HUES64 (cell line): ENCODE results near the gene C20orf204.
"Not testable (repeated sequence)": the region's sequence is repeated elsewhere in the genome, so short reads cannot be mapped to it uniquely, and the experiment has no call there.

Experiments
- H3K27ac ChIP-seq: 2 replicates; pipeline ENCODE4 v1.7.0; 2013; ENCODE audit warnings: low read depth, low read length, inconsistent platforms
- H3K27me3 ChIP-seq: 2 replicates; pipeline ENCODE4 v1.6.1; 2013; ENCODE audit warnings: mild to moderate bottlenecking, low read length; ENCODE audit not compliant: insufficient read depth
- H3K36me3 ChIP-seq: 2 replicates; pipeline ENCODE4 v1.6.1; 2013; ENCODE audit warnings: mild to moderate bottlenecking, low read length; ENCODE audit not compliant: insufficient read depth
- H3K4me1 ChIP-seq: 2 replicates; pipeline ENCODE4 v1.6.1; 2013; ENCODE audit warnings: mild to moderate bottlenecking, low read length, moderate library complexity; ENCODE audit not compliant: insufficient read depth
- H3K4me3 ChIP-seq: 2 replicates; pipeline ENCODE4 v1.5.1; 2013; ENCODE audit warnings: mild to moderate bottlenecking, low read length, moderate library complexity
- H3K9ac ChIP-seq: 2 replicates; pipeline ENCODE4 v1.6.1; 2013; ENCODE audit warnings: mild to moderate bottlenecking, low read depth, low read length
- H3K9me3 ChIP-seq: 2 replicates; pipeline ENCODE4 v1.6.1; 2013; ENCODE audit warnings: low read depth, low read length; ENCODE audit not compliant: insufficient read depth
- WGBS: fragments of 150-250, 120-280 bp; methylation state at CpG from one replicate; pipeline ENCODE4 v1.1.7; 2013; ENCODE audit warnings: missing lambda C conversion rate; 5-methylcytosine and 5-hydroxymethylcytosine counted together

The C20orf204 gene

GRCh38 chr20:64083378-64083803, 47.4 kb downstream of the C20orf204 start:
- Histone ChIP-seq H3K4me3 (peak overlapping the region; percentile 64), H3K9ac (peak overlapping the region; percentile 66)

GRCh38 chr20:64083804-64084684, 48.1 kb downstream of the C20orf204 start, which contains the start of gene LKAAEAR1:
TSS of gene LKAAEAR1 (minus strand) at chr20:64084398. CDS start at chr20:64084219, 179 bp downstream.
- H3K9me3 ChIP-seq: no peaks in the 10 kb centered on the region
- peaks cover 6% of the 10 kb centered on the region for H3K4me1 ChIP-seq
- no peaks in the 10 kb centered on the region for H3K36me3 ChIP-seq
- WGBS: 3% methylated on average over 86 of the region's 86 CpGs
- H3K27me3 ChIP-seq: peaks cover 62% of the 10 kb centered on the region
- H3K9ac ChIP-seq: peak within 1 kb of the TSS; percentile 66
- peak within 1 kb of the TSS; percentile 64 for H3K4me3 ChIP-seq
- no peak within 1 kb of the TSS for H3K27ac ChIP-seq

More at GRCh38 chr20:64083378-64083803, 47.4 kb downstream of the C20orf204 start:
- no peaks in the 10 kb centered on the region for H3K36me3 ChIP-seq
- peaks cover 62% of the 10 kb centered on the region for H3K27me3 ChIP-seq
- no peak overlapping the region for H3K27ac ChIP-seq
- no peaks in the 10 kb centered on the region for H3K9me3 ChIP-seq
- peaks cover 12% of the 10 kb centered on the region for H3K4me1 ChIP-seq
- WGBS: 1% methylated on average over 52 of the region's 52 CpGs

GRCh38 chr20:64084685-64085152, 48.7 kb downstream of the C20orf204 start:
- no peak overlapping the region for H3K27ac ChIP-seq
- H3K27me3 ChIP-seq: peaks cover 62% of the 10 kb centered on the region
- H3K9ac ChIP-seq: no peak overlapping the region; the same call in 1 of the 2 replicates
- no peaks in the 10 kb centered on the region for H3K9me3 ChIP-seq
- H3K4me1 ChIP-seq: peaks cover 4% of the 10 kb centered on the region
- 12% methylated on average over 23 of the region's 23 CpGs for WGBS
- H3K4me3 ChIP-seq: peak overlapping the region; percentile 64
- H3K36me3 ChIP-seq: no peaks in the 10 kb centered on the region

GRCh38 chr20:64086801-64087200, 50.8 kb downstream of the C20orf204 start:
- H3K27ac ChIP-seq: no peak overlapping the region
- H3K9me3 ChIP-seq: no peaks in the 10 kb centered on the region
- no peak overlapping the region for H3K4me3 ChIP-seq
- no peaks in the 10 kb centered on the region for H3K36me3 ChIP-seq
- H3K9ac ChIP-seq: no peak overlapping the region
- 85% methylated on average over 6 of the region's 11 CpGs for WGBS
- H3K4me1 ChIP-seq: peaks cover 4% of the 10 kb centered on the region
- H3K27me3 ChIP-seq: peaks cover 45% of the 10 kb centered on the region

GRCh38 chr20:64087226-64087825, 51.3 kb downstream of the C20orf204 start:
- H3K9me3 ChIP-seq, H3K4me3 ChIP-seq, H3K4me1 ChIP-seq, H3K36me3 ChIP-seq, H3K27ac ChIP-seq, H3K9ac ChIP-seq: not testable (repeated sequence)
- H3K27me3 ChIP-seq: peaks cover 40% of the 10 kb centered on the region
- WGBS: 89% methylated on average over 5 of the region's 36 CpGs

GRCh38 chr20:64088586-64088985, 52.6 kb downstream of the C20orf204 start:
- not testable (repeated sequence) for H3K4me3 ChIP-seq, H3K36me3 ChIP-seq, H3K9me3 ChIP-seq, H3K9ac ChIP-seq, H3K4me1 ChIP-seq, H3K27ac ChIP-seq
- H3K27me3 ChIP-seq: peaks cover 29% of the 10 kb centered on the region
